ENCODE data around the gene CBLN3. TPM values are rescaled to one million over a fixed set of nuclear protein-coding genes. Genes with fewer than 3 reads are reported as not detected.

Gene CBLN3
- total RNA-seq, 4 donors from 2014 or later = 0.13 to 0.95 (median 0.85) TPM; not detected in 1

- no peaks in the 10 kb centered on the region for H3K27me3 ChIP-seq
- no peak overlapping the region for H3K4me3 ChIP-seq
- intact Hi-C loops (cut with DNase I) = no loop called here
- peak overlapping the region in 3 of 4 donors; percentile 69 to 76 (median 70) for H3K27ac ChIP-seq
- DNase-seq = no peak
- no peak for TF ChIP-seq POLR2A (IDR thresholded peaks at IDR 0.05)
- no peak for TF ChIP-seq CTCF (IDR thresholded peaks at IDR 0.05)
- 63 to 78% methylated on average over 5 to 6 of the region's 6 CpGs for WGBS, 2 donors
- peaks cover 41 to 97% (median 41%) of the 10 kb centered on the region in 3 donors for H3K36me3 ChIP-seq
- H3K9me3 ChIP-seq = no peaks in the 10 kb centered on the region
- H3K4me1 ChIP-seq = peaks cover 32 to 77% (median 50%) of the 10 kb centered on the region in 3 donors
Observed at GRCh38 chr14:24435998-24436354, 6.5 kb upstream of the CBLN3 start.

- peaks cover 35 to 90% (median 37%) of the 10 kb centered on the region in 3 donors for H3K36me3 ChIP-seq
- no peak overlapping the region for H3K4me3 ChIP-seq
- no peaks in the 10 kb centered on the region for H3K27me3 ChIP-seq
- intact Hi-C loops (cut with DNase I) = no loop called here
- no peaks in the 10 kb centered on the region for H3K9me3 ChIP-seq
- WGBS, 2 donors = 77 to 89% methylated on average over 2 of the region's 2 CpGs
- no peak for TF ChIP-seq CTCF (IDR thresholded peaks at IDR 0.05)
- no peak for TF ChIP-seq POLR2A (IDR thresholded peaks at IDR 0.05)
- peak overlapping the region in 3 of 4 donors; percentile 2 to 70 (median 24) for H3K27ac ChIP-seq
- no peak for DNase-seq
- peaks cover 34 to 77% (median 45%) of the 10 kb centered on the region in 3 donors for H3K4me1 ChIP-seq
Observed at GRCh38 chr14:24435192-24435810, 5.8 kb upstream of the CBLN3 start.

- TF ChIP-seq POLR2A (IDR thresholded peaks at IDR 0.05) (no peak), CTCF (IDR thresholded peaks at IDR 0.05) (no peak)
- H3K27me3 ChIP-seq = no peaks in the 10 kb centered on the region
- no peak for DNase-seq
- no peak overlapping the region for H3K4me3 ChIP-seq
- H3K27ac ChIP-seq = peak overlapping the region in 2 of 4 donors; percentile 2 to 70
- intact Hi-C loops (cut with DNase I) = loop anchor here (5.0 kb wide), 2 partner anchors 67 to 102 kb away; partner anchors contain the start of gene NFATC4
- peaks cover 30 to 84% (median 37%) of the 10 kb centered on the region in 3 donors for H3K36me3 ChIP-seq
- H3K4me1 ChIP-seq = peaks cover 30 to 72% (median 42%) of the 10 kb centered on the region in 3 donors
- 74 to 87% methylated on average over 3 of the region's 3 CpGs for WGBS, 2 donors
- H3K9me3 ChIP-seq = no peaks in the 10 kb centered on the region
Observed at GRCh38 chr14:24434676-24435075, 5.2 kb upstream of the CBLN3 start.

- 72 to 75% methylated on average over 7 of the region's 7 CpGs for WGBS, 2 donors
- H3K36me3 ChIP-seq = peaks cover 30 to 78% (median 37%) of the 10 kb centered on the region in 3 donors
Observed at GRCh38 chr14:24434036-24434435, 4.6 kb upstream of the CBLN3 start.

More at GRCh38 chr14:24434036-24434435, 4.6 kb upstream of the CBLN3 start:
- no peak for DNase-seq
- H3K4me1 ChIP-seq = peaks cover 35 to 77% (median 48%) of the 10 kb centered on the region in 3 donors
- H3K27me3 ChIP-seq = no peaks in the 10 kb centered on the region
- H3K4me3 ChIP-seq = no peak overlapping the region
- TF ChIP-seq CTCF (IDR thresholded peaks at IDR 0.05) = no peak
- no peak for TF ChIP-seq POLR2A (IDR thresholded peaks at IDR 0.05)
- H3K9me3 ChIP-seq = no peaks in the 10 kb centered on the region
- intact Hi-C loops (cut with DNase I) = loop anchor here (5.0 kb wide), 2 partner anchors 67 to 102 kb away; partner anchors contain the start of gene NFATC4
- no peak overlapping the region for H3K27ac ChIP-seq
